ENCODE data around the gene PKM.
A peak's percentile ranks its signal among the peaks of the same experiment; 100 is the strongest.

The PKM gene

DNA sequence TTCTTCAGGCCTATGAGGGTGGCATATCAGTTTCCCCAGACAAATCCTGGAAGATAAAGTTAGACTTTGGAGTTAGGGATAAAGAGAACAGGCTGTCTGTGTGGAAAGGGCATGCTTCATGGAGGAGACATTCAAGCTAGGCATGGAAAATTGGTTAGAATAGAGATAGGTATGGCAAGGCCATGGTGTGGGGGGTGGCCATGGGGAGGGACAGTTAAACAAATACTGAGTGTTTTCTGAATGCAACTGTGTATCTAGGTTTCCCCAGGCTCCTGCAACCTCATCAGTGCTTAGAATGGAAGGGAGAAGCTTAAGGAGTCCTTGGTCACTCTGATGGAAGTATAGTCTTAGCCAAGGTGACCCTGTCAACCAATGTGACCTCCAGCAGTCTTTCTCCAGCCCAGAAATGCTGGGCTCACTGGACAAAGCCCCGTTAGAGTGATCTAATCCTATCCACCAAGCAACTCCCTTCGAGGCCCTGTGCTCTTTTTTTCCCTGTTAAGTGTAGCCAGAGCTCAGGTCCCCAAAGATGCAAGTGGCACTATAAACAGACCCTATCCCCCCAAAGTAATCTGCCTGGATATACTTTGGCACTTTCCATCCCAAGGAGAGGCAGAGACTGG lies 5.5 kb upstream of the PKM start:
- DNase-seq (ENCODE audit: low read depth in 2 of 3, low spot score in 2 of 3): no peak

DNA sequence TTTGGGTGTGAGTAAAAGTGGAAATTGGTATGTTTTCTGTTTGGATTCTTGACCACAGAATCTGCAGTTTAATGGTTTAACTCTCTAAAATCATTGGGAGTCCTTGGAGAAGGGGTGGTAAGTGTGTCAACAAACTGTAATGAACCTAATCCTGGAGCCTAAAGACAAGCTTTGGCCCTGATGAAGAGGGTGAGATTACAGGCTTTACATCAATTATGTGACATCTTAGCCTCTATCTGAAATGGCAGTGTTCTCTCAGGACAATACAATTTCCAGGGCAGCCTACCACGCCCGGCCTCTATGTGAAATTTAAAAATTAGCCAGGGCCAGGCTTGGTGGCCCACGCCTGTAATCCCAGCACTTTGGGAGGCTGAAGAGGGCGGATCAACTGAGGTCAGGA lies 4.3 kb upstream of the PKM start:
- DNase-seq (ENCODE audit: low read depth in 2 of 3, low spot score in 2 of 3): no peak

DNA sequence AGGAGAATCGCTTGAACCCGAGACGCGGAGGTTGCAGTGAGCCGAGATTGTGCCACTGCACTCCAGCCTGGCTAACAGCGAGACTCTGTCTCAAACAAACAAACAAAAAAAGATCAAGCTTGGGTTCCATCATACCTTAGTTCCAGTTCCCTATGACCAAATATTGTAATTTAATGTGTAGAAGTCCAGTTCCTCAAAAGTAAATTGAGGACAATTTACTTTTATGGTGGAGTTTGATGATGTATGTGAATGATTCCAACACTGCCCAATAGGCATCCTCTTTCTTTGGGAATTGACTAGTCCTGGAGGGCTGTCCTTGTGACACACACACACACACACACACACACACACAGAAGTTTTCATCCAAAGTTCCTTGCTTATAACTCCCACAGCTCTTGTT lies 2.8 kb upstream of the PKM start:
- no peak for DNase-seq (ENCODE audit: low read depth in 2 of 3, low spot score in 2 of 3)

DNA sequence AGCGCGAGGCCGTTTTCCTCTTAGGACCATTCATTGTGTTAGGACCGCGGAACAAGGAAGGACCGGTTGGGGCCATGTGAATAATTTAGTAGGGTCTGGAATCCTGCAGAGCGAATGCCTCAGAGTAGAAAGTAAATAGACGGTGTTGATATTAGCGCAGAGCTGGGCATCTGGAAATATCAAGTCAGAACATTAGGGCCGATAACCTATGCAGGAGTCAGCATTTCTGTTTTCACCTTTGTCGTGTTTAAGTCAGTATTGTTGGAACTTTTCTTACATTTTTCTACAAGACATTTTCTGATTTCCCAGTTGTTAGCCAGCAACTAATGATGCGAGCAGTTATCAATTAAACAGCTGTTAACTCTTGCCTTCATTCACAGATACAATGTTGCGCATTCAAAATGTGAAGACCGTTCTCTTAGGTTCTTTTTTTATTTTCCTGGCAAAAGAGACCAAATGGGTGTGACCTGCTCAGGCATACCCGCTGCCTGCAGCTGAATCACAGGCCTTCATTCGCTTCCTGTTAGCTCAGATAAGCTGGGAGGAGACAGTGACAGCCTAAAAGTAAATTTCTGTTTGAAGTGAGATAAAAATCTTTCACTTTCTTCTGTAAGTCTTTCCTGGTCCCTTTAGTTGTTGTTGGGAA lies 966 bp upstream of the PKM start:
- DNase-seq (ENCODE audit: low read depth in 2 of 3, low spot score in 2 of 3): no peak

DNA sequence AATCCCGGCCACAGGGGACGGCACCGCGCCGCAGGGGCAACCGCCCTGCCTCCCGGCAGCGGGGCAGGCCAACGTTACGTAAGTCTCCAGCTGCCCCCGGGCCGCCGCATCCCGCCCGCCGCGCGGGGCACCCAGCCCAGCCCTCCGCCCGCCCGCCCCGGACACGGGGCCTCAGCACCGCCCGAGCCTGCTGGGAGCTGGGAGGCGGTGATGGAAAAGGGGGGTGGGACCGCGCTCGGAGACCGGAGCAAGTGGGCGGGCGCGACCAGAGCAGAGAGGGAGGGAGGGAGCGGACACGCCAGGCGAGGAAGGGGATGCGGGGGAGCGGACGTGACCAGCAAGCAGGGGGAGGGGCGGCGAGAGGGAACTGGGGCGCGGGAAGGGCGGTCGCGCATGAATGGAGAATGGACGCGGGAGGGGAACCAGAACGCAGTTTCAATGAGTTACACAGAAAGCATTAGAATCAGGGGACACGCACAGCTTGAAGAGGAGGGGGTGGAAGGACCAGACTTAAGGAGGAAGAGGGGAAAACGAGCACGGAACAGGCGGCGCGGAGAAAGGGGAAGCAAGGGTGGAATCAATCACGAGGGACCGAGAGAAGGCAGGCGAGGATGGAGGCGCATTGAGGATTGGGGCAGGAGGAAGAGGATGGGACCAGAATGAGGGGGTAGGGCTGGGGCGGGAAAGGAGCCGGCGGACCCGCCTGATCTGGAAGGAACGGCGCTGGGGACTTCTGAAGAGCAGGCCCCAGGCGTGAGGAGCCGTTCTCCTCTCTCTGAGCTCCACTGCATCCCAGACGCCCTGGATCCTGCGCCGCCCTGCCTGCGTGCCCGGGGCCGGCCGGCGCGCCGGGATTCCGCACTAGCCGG lies 559 bp downstream of the PKM start:
- DNase-seq (ENCODE audit: low read depth in 2 of 3, low spot score in 2 of 3): peak; percentile 71 to 77 (median 76)

DNA sequence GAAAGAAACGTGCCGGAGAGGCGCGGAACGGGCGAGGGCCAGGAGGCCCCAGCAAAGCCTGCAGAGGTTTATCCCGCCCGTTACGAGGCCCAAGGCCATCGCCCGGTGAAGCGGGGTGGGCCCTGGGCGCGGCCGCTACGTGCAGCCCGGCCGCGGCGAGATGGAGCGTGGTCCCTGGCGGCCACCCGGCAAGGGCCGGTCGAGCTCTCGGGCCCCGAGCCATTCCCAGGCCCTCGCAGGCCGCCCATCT lies 1.1 kb downstream of the PKM start:
- DNase-seq (ENCODE audit: low read depth in 2 of 3, low spot score in 2 of 3): peak in 1 of 3 experiments; percentile 23

DNA sequence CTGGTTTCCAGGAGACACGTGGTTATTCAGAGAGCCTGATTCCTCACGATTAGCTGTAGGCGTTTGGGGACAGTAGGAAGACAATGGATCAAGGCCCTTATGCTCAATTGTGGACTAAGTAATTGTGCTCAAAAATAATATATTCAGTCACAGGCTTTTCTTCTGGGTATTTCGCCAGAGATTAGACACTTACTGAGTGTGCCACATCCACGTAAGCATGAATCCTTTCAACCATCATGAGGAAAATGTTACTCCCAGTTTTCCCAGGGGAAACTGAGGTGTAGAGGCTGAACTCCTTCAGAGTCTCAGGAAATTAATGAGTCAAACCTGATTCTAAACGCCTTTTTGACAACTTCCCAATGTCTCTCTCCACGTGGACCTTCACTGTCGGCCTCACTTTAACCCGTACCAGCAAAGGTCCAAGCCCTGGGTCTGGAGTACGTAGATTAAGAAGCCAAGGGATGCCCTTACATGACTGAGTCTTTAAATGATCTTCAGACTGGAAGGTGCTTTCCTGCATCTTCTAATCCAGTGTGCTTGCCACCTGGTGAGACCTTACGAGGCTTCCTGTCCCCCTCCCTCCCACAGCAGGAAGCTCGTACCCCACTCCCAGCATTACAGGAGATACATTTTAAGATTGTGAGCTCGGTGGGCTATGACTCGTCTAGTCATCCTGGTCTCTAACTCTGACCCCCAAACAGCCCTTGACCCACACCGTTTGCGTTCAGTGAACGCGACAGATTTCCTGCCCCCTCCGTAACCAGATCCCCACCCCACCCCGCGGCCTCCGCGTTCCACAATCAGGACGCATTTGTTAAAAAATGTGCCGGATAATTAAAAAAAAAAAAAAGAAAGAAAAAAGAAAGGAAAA lies 1.7 kb downstream of the PKM start:
- DNase-seq (ENCODE audit: low read depth in 2 of 3, low spot score in 2 of 3): peak in 1 of 3 experiments; percentile 30

DNA sequence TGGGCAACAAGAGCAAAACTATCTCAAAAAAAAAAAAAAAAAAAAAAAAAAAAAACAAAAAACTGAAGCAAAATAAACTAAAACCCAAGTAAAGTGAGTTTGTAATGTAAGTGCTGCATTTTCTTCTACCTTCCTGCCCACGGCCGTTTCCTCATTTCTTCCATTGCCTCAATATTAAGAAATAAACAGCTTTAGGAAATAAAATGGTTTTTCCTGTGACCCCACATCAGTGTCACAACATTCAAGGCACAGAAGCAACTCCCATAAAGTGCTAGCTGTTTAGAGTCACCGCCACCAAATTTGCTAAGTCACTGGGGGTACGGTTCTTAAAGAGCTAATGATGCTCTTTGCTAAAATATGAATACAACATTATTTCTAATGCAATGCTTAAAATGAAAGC lies 3.3 kb downstream of the PKM start:
- no peak for DNase-seq (ENCODE audit: low read depth in 2 of 3, low spot score in 2 of 3)

DNA sequence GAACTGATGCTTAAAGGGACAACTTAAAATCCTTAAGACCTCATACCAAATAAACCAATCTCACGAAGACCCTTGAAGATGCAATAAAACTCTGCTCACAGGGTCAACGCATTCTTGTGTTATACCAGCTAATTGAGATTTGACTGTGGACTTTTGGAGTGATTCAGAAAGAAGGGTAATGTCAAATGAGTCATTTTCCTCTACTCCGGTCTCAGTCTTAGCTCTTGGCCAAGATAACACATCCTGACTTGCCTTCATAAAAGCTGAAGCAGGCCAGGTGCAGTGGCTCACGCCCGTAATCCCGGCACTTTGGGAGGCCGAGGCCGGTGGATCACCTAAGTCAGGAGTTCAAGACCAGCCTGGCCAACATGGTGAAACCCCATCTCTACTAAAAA lies 3.8 kb downstream of the PKM start:
- DNase-seq (ENCODE audit: low read depth in 2 of 3, low spot score in 2 of 3): peak in 2 of 3 experiments; percentile 31 to 40

DNA sequence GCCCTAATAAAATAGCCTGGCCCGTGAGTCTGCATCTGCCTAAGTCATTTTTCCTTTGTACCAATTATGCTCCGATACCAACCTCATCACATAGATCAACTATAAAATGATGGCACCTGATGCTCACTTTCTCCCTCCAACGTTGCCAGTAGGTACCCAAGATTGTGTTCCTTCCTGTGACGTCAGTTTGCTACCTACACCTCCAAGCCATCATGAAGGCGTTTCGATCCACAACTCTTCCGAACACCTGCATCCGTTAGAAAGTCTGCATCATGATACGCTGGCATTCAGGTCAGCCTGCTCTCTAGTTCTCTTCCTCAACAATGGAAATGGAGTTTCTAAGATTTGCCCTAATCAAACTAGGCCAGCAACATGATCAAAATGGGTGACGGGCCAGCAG lies 7.7 kb downstream of the PKM start:
- no peak for DNase-seq (ENCODE audit: low read depth in 2 of 3, low spot score in 2 of 3)

DNA sequence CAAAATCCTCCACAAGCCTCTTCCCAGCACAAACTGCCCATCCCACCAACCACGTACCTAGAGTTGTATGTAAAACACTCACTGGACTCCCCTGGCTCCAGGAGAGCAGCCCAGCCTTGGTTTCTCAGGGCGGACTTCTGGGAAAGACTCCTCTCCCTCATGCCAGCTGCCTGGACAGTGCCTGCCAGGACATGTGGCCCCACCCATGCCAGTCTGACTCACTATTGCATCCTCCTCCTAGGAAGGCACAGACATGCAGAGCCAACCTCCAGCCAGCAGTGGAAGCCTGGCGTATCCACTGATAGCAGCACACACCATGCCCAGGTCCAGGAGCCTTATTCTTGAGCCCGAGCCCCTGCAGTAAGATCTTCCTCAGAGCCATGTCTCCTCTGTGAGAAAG lies 8.6 kb downstream of the PKM start:
- DNase-seq (ENCODE audit: low read depth in 2 of 3, low spot score in 2 of 3): no peak

DNA sequence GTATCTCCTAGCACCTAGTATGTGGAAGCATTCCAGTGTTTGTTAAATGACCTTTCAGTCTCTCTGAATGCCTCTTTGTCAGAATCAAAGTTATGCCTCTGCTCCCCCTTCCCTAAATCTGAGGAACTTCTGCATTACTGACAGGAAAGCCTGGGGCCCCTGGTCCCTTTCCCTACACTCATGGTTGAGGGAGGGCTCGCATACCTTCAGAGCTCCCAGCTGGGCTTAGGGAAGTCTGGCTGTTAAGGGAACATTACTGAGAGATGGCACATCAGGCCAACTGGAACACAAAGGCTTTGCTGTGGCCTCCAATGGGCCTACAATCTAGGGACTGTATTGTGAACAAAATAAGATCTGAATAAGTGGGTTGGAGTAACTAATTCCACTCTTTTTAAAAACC lies 10.3 kb downstream of the PKM start:
- DNase-seq (ENCODE audit: low read depth in 2 of 3, low spot score in 2 of 3): no peak

DNA sequence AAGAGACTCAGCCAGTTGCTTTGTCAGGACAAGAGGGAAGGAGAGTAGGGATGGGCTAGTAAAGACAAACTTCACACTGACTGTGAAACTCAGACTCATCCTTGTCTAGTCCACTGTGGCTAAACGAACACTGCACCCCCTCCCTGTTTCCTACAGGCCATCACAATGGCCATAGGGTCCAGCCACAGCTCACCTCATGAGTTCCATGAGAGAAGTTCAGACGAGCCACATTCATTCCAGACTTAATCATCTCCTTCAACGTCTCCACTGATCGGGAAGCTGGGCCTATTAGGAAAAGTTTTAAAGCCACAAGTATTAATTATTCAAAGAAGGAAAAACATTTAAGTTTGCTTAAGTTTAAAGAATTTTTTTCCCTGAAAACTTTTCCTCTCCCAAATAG lies 13.8 kb downstream of the PKM start:
- no peak for DNase-seq (ENCODE audit: low read depth in 2 of 3, low spot score in 2 of 3)

DNA sequence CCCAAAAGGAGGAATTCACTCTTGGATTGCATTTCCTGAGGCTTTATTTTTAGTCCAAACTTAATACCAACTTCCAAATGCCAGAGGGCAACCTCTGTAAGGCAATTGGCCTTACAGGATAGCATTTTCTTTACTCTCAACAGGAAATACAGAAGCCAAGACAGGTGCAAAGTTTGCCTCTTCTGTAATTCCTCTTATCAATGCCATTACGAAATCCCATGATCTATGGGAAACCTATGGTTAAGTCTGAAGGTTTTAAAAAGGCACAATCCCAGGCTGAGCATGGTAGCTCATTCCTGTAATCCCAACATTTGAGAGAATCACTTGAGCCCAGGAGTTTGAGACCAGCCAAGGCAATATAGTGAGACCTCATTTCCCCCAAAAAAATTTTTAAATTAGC lies 14.9 kb downstream of the PKM start:
- no peak for DNase-seq (ENCODE audit: low read depth in 2 of 3, low spot score in 2 of 3)

DNA sequence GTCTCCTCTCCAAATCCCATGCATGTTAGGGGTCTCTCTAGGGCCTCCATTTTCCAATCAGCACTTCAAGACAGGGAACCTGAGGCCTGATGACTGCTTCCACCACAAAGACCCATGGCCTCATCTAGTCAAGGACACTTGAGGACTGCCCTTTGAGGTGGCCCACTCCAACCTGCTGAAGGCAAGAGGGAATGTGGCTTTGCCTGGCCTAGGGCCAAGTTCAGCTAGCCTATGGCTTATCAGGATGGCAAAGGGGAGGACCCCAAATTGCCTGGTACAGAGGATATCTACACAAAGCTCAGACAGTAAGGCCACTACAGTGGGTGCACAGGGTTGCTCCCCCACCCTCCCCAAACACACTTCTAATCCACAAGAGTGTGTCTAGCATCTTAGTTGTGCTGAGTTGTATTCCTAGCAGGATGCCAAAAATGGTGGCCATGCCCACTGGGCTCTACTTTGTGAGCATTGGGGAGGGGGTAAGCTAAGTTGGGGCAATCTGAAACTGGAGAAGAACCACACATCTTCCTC lies 23.4 kb downstream of the PKM start:
- no peak for DNase-seq (ENCODE audit: low read depth in 2 of 3, low spot score in 2 of 3)

DNA sequence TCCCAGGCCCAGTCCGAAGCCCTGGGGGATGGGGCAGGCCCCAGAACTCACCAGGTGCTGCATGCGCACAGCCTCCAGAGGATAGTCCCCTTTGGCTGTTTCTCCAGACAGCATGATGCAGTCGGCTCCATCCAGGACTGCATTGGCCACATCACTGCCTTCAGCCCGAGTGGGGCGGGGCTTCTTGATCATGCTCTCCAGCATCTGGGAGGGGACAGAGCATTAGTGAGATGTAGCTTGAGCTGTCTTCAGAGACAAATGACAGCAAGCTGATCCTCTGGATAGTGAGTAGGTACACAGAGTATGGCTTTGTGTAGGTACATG lies 24.4 kb downstream of the PKM start:
- DNase-seq (ENCODE audit: low read depth in 2 of 3, low spot score in 2 of 3): no peak

DNA sequence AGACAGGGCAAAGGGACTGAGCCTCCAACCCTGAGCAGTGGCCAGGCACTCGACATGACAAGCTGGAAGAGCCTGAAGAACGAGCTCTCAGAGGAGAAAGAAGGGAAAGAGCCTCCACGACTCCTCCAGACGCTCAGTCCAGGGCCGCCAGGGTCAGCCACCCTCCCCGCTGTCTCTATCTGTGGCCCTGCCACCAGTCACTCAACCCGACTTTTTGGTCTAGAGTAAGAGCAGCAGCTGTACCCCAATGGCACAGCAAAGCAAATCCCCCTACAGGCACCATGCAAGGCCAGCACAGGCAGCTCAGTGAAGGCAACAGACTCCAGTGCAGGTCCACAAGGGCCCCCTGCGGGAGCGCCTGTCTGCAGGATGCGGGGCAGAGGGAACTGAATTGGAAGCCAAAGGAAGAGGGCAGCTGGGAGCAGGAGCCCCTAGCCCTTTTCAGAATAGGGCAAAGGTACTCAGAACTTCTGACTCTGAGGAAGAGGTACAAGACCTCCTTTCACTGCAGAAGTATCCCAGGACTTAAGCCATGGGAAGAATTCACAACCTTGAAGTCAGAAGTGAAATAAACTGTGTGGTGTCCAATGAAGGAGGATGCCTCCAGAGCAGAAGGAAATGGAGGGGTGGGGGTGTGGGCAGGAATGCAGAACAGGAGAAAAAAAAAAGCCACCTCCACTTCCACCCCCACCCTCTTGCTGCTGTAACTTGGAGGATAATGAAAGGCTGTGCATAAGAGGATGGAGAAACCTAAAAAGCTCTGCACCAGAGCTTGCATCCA lies 24.9 kb downstream of the PKM start:
- no peak for DNase-seq (ENCODE audit: low read depth in 2 of 3, low spot score in 2 of 3)

DNA sequence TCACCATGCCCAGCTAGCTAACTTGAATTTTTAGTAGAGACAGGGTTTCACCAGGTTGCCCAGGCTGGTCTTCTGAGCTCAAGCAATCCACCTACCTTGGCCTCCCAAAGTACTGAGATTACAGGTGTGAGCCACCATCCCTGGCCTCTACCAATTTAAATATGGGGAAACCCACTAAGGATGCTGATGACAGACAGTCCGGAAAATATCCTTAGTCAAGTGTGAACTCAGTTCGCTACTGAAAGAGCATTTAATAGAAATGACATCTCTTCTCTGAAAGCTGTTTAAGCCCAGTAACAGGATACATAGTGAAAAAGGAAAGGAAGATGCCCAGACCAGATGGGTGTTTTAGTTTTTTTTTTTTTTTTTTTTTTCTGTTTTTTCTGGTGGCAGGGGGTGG lies 25.7 kb downstream of the PKM start:
- DNase-seq (ENCODE audit: low read depth in 2 of 3, low spot score in 2 of 3): no peak

DNA sequence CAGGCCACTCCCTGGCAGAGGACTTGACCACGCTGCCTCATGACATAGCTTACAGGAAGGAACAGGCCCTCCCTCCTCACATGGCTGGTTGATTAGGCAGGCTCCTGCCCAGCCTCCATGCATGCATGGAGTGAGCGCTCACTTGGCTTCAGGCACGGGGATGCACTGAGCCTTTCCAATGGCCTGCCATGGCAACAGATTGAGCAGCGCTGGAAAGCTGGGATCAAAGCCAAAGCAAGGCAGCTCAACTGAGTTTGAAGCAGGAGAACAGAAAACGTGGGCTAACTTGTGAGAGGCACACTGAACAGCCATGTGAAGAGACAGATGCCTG lies 27.5 kb downstream of the PKM start:
- DNase-seq (ENCODE audit: low read depth in 2 of 3, low spot score in 2 of 3): no peak

DNA sequence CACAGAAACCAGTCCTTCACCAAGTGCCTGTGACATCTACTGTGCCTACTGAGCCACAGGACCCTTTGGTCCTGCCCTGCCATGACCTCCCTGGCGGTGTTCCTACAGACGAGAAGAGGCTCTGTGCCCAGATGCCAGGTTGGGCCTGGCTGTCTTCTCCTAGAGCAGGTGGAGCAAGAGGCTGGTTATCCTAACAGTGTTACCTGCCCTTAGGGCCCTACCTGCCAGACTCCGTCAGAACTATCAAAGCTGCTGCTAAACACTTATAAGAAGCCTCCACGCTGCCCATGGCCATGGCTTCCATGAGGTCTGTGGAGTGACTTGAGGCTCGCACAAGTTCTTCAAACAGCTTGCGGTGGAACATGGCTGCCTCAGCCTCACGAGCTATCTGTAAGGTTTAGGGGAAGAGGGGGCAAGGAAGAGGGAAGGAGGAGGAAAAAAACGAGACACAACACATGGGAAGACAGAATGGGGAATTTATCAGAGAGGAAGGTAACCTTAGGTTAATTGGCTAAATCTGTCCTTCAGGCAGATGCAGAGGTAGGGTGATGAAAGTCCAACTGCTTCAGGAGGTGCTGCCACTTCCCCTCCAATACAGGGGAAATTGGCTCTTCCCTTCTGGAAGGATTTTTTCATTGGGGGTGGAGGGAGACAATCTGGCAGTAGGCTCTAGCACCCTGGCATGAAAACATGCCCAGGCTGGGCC lies 28.0 kb downstream of the PKM start:
- no peak for DNase-seq (ENCODE audit: low read depth in 2 of 3, low spot score in 2 of 3)
